Stimulated activated CD4-positive, alpha-beta T cell treated with anti-CD3 and anti-CD28 coated beads, Interleukin-4, amount 100 ng/mL, for 24 hours (primary cell): ENCODE data around the gene HPCAL1.
"Not testable (repeated sequence)": the region's sequence is repeated elsewhere in the genome, so short reads cannot be mapped to it uniquely, and the experiment has no call there.

Source experiments
- DNase-seq: peaks from one replicate; pipeline ENCODE4 v3.0.0-alpha.2; 2020

Gene HPCAL1

DNA sequence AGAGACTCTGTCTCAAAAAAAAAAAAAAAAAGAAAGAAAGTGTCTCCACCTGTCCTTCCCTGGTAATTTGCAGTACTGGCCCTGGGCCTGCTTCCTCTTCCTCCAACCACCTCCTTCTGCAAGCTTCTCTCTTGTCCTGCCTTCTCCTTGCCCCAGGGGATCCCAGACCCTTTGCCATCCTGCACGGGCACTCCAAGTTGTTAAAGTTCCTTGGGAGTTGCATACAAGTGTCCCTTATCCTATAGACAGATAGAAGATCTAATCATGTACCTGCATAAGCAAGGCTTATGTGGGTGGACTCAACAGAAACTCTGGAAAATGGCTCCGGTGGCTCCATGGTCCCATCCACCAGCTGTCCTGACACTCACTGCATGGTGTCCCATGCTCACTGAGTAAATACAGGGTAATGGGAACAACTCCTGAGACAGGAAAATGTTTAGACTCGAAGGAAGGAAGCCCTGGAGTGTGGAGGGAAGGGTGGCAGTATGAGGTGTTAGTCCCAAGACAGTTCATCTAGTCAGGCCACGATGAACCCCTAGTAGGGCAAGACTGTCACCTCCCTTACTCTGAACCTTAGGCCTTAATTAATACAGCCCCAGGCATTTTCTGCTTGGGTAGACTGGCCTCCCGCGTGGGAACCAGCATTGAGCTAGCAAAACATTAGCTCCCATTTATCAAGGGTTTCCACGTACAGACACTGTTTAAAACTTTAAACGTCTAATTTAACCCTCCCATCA lies 128.3 kb downstream of the HPCAL1 start:
- DNase-seq, result no peak

- no peak for DNase-seq
Measured at GRCh38 chr2:10431797-10432196, 129.1 kb downstream of the HPCAL1 start.

DNA sequence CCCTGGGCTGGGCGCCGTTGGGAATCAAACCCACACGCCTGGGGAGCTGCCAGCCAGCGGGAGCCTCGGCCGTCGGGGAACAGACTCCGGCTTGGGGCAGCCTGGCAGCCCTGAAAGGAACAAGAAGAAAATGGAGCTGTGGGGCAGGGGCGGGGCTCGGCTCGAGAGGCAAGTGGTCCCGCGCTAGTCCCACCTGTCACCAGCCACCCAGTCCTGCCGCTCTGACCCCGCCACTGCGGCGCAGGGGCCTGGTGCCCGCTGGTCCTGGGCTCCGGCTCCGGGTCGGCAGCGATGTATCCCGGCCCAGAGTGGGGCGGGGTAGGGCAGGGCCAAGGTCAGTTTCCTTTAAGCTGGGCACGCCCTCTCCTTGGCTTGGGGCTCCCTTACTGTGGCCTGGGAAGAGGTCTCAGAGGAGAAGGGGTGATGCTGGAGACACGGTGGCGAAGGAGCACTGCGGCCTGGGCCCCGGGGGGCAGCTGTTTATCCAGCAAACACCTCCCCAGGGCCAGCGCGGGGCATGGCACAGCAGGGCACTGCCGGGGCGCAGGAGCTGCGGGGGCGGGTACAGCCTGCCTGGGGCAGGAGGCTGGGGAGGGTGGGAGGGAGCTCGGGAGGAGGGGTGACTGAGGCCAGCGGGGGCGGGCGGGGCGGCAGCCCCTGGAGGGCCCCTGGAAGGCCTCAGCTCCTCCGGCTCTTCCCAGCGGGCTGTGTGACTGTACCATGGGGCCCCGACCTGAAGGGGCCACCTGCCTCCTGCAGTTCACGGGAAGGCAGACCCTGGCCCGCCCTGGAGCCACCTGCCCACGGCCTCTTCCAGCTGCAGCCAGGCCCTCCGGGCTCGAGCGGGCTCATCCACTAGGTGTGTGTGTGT lies 129.8 kb downstream of the HPCAL1 start:
- no peak for DNase-seq

DNA sequence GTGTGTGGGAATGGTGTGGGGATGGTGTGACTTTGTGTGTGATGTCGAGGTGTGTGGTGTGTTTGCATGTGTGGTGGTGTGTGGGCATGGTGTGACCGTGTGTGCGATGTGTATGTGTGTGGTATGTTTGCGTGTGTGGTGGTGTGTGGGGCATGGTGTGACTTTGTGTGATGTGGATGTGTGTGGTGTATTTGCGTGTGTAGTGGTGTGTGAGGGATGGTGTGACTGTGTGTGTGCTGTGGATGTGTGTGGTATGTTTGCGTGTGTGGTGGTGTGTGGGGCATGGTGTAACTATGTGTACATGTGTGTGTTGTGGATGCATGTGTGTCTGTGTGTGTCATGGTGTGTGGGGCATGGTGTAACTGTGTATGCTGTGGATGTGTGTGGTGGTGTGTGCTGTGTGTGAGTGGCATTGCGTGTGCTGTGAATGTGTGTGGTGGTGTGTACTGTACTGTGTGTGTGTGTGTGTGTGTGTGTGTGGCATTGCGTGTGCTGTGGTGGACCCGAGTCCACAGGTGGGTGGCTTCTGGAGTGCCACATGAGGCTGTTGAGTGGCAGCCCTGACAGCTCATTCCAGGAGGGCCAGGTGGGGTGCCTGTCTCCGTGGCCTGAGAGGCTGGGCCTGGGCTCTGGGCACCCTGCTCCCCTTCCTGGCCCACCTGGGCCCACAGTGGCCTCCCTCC lies 130.7 kb downstream of the HPCAL1 start:
- no peak for DNase-seq

DNA sequence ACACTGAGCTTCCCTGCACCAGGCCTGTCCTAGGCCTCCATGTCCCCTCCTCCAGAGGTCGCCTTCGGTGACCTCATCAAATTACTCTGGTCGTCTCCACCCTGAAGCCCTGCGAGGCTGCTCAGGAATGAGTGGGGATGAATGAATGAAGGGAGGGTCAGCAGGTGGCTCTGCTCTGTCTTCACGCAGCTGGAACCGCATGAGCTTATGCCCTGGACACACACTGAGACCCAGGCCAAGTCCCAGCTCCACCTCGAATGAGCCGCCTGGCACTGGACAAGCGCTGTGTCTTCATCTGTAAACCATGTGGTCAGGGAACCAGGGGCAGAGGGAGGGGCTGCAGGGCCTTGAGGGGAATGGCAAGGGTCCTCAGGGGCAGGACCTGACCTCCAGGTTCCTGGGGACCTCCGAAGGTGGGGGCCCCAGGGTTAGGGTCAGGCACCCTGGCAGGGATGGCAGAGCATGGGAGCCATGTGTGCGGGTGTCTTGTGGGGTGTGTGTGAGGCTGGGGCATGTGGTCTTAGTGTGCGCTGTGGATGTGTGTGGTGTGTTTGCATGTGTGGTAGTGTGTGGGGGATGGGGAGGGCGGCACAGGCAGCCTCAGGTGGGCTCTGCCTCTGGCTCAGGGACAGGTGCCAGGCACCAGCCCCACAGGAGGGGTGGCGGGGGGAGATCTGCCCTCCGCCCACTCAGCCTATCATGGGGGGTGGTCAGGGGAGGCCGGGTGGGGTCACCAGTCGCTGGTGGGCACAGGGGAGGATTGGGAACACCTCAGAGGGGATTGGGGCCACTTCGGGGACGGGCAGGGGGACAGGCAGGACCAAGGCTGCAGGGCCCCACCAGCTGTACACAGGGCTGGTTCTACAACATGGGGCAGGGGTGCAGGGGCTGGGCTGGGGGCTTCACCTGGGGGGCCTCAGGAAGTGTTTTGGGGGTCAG lies 131.5 kb downstream of the HPCAL1 start:
- no peak for DNase-seq

DNA sequence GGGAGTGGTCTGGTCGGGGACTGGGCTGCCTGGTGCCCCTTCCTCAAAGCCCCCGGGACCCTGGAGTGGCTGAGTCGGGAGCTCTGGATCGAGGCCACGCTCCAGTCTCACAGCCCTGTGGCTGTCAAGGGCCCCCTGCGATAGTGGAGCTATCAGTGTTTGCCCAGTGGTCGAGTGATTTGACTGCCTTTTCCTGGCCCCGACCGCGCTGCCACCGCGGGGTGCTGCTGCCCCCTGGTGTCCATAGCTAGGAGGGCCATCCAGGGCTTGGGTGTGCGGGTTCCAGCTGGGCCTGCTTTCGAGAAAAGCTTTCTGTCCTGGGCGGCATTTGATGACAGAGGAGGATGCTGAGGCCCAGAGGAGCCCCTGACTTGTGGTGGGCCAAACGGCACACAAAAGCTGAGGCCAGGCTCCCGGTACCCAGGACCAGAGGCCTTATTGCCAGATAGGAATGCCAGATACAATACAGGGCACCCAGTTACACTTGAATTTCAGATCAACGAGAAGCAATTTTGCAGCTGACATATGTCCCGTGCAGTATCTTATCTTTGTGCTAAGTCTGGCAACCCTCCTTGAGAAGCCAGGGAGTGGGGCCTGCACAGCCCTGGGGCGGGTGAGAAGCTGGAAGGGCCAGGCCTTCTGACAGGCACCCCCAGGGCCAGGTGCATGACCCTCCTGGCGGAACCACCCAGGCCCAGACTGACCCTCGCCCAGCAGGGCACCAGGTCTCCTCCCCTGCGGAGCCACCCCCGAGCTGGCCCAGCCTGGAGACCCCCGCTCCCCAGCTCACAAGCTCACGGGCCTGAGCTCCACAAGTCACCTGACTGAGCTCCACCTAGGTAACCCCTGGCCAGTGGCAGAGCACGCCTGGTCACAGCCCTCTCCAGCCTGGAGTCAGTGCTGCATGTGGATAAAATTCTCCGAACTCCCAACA lies 132.4 kb downstream of the HPCAL1 start:
- peak; percentile 74 for DNase-seq

DNA sequence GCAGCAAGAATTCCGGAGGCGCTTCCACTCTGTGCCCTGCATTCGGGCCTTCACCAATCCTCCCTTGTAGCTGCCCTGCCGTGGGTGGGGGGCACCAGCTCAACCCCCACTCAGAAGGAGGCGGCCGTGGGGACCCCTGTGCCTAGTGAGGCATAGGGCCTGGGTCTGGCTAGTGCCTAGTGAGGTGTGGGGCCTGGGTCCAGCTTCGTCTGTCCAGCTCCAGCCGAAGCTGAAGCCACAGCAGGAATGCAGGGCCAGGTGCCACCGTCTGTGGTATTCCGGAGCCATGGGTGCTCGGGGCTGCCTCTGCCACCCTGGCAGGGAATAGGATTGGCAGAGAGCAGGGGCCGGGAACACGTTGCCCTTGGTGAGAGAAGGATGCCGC lies 133.1 kb downstream of the HPCAL1 start:
- DNase-seq, result no peak

- DNase-seq, result no peak
Measured at GRCh38 chr2:10436583-10437110, 133.9 kb downstream of the HPCAL1 start.

DNA sequence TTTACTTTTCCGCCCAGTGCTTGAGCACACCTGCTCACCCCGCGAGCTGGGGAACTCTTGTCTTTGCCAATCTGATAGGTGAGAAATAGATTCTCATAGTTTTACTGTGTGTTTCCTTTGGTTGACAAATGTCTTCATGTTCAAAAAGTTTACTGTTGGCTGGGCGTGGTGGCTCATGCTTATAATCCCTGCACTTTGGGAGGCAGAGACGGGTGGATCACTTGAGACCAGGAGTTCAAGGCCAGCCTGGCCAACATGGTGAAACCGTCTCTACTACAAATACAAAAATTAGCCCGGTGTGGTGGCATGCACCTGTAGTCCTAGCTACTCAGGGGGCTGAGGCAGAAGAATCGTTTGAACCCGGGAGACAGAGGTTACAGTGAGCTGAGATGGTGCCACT lies 135.1 kb downstream of the HPCAL1 start:
- DNase-seq, result no peak

GRCh38 chr2:10438688-10439087 lies 136.0 kb downstream of the HPCAL1 start:
- no peak for DNase-seq

- no peak for DNase-seq
Measured at GRCh38 chr2:10439185-10439879, 136.6 kb downstream of the HPCAL1 start.

DNA sequence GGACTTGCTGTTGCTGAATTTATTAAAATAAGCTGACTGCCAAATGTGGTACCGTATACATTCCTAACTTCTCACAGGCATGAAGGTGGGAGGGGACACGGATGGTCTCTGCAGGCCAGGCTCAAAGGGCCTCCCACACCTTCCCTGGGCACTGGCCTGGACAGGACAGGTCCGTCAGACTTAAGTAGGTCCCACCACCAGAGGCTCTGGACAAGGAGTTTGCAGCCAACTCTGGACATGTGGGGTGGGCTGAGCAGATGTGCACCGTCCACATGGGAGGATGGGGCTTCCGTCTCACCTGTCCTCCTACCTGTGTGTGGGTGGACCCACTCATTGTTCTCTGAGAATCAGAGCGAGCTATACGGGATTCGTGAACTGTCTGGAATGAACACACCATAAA lies 137.3 kb downstream of the HPCAL1 start:
- DNase-seq, result no peak

GRCh38 chr2:10440736-10441135 lies 138.0 kb downstream of the HPCAL1 start:
- no peak for DNase-seq

- DNase-seq, result peak; percentile 45
Measured at GRCh38 chr2:10441948-10442347, 139.2 kb downstream of the HPCAL1 start.

- not testable (repeated sequence) for DNase-seq
Measured at GRCh38 chr2:10442469-10443126, 139.9 kb downstream of the HPCAL1 start.

DNA sequence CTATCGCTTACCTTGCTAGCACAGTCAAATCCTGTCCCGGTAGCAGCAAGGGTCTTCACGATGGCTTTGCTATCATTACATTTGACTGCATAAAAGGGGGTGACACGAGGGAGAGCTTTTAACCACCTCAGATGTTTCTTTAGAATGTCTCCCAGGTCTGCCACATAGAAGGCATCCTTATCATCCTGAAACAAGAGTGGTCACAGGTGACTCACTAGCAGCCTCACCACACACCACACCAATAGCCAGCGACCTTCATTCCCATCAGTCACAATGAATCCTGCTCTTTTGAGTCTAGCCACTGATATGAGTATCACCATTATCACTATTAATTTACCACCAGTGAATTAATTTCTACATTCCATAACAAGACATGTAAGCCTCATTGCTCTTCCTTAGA lies 141.8 kb downstream of the HPCAL1 start:
- peak; percentile 65 for DNase-seq

- DNase-seq, result no peak
Measured at GRCh38 chr2:10446631-10447030, 143.9 kb downstream of the HPCAL1 start.

DNA sequence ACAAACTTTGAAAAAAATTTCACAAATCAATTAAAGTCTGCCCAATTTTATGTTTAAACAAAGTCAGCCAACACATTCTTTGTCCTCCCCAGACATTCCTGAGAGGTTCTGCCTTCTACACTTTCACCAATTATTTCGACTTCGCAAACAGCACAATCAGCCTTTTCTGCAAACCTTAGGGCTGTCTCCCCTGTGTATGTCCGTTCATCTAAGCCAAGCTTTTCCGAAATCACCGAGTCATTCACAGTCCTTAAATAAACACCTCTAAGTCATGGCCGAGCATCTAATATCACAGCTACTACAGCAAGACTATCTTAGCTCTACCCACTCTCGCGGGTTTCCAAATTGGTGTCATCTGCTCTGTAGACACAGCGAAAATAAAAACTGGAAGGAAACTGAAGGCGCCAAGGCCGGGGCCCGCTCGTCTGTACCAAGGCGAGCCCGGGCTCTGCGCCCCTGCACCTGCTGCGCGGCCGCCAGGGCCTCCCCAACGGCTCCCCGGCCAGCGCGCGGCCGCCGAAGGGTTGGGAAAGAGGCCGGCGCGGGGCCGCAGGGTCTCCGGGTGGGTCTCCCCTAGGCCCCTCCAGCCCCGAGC lies 144.7 kb downstream of the HPCAL1 start:
- peak; percentile 52 for DNase-seq

- DNase-seq, result peak; percentile 99
Measured at GRCh38 chr2:10447895-10448575, 145.3 kb downstream of the HPCAL1 start, which contains the start of gene ODC1. Gene ODC1 (minus strand): TSS chr2:10448327. CDS start chr2:10445032, 3,295 bp downstream.
